Measurements from ENCODE around the gene SYNJ1.
"Not testable (repeated sequence)": the region's sequence is repeated elsewhere in the genome, so short reads cannot be mapped to it uniquely, and the experiment has no call there.

SYNJ1 gene

GRCh38 chr21:32682696-32683474, 44.9 kb downstream of the SYNJ1 start:
- no peak for DNase-seq

GRCh38 chr21:32674731-32675130, 53.1 kb downstream of the SYNJ1 start:
- DNase-seq, result no peak

- DNase-seq, result no peak
Measured at GRCh38 chr21:32674038-32674437, 53.8 kb downstream of the SYNJ1 start.

GRCh38 chr21:32666258-32666657, 61.6 kb downstream of the SYNJ1 start:
- DNase-seq, result no peak

- not testable (repeated sequence) for DNase-seq
Measured at GRCh38 chr21:32664095-32664494, 63.7 kb downstream of the SYNJ1 start.

GRCh38 chr21:32661981-32662380, 65.8 kb downstream of the SYNJ1 start:
- DNase-seq, result not testable (repeated sequence)

- DNase-seq, result not testable (repeated sequence)
Measured at GRCh38 chr21:32661026-32661782, 66.6 kb downstream of the SYNJ1 start.

- no peak for DNase-seq
Measured at GRCh38 chr21:32658524-32658923, 69.3 kb downstream of the SYNJ1 start.

- DNase-seq, result peak; percentile 16
Measured at GRCh38 chr21:32653326-32653901, 74.4 kb downstream of the SYNJ1 start.

GRCh38 chr21:32648165-32648564, 79.6 kb downstream of the SYNJ1 start:
- DNase-seq, result no peak

- no peak for DNase-seq
Measured at GRCh38 chr21:32645261-32646182, 82.3 kb downstream of the SYNJ1 start.

GRCh38 chr21:32641710-32642698, 85.8 kb downstream of the SYNJ1 start:
- no peak for DNase-seq

- DNase-seq, result peak; percentile 31
Measured at GRCh38 chr21:32626621-32627196, 101.1 kb downstream of the SYNJ1 start.

- not testable (repeated sequence) for DNase-seq
Measured at GRCh38 chr21:32618218-32618617, 109.6 kb downstream of the SYNJ1 start.

GRCh38 chr21:32613436-32614043, 114.3 kb downstream of the SYNJ1 start:
- no peak for DNase-seq

- no peak for DNase-seq
Measured at GRCh38 chr21:32612999-32613337, 114.8 kb downstream of the SYNJ1 start.

- DNase-seq, result peak; percentile 94
Measured at GRCh38 chr21:32612075-32612998, 115.5 kb downstream of the SYNJ1 start, which contains the start of gene CFAP298. Gene CFAP298 (minus strand): TSS chr21:32612377. CDS start chr21:32612243, 134 bp downstream.

GRCh38 chr21:32611471-32611997, 116.3 kb downstream of the SYNJ1 start:
- no peak for DNase-seq

- DNase-seq, result not testable (repeated sequence)
Measured at GRCh38 chr21:32610940-32611339, 116.9 kb downstream of the SYNJ1 start.

All from fibroblast of upper back skin (primary cell).